CD4-positive, CD25-positive, alpha-beta regulatory T cell (primary cell): Measurements from ENCODE around the gene BCAT1. TPM values are rescaled to one million over a fixed set of nuclear protein-coding genes. Genes with fewer than 3 reads are reported as not detected.
A peak's percentile ranks its signal among the peaks of the same experiment; 100 is the strongest.
"Not testable (repeated sequence)": the region's sequence is repeated elsewhere in the genome, so short reads cannot be mapped to it uniquely, and the experiment has no call there.

Source experiments
- ATAC-seq, 2 donors: fragments of 150-1000 bp; cut with Tn5 transposase; one replicate each; pipeline ENCODE4 v1.10.0; 2021; ENCODE audit warnings: low read depth in 2 of 2, moderate number of reproducible peaks in 2 of 2, moderate library complexity in 1 of 2
- DNase-seq, 3 donors: peaks; one replicate each; pipeline versions ENCODE4 v3.0.0 to v3.0.0-alpha.2; 2012 to 2022; ENCODE audit warnings: mixed read lengths in 1 of 3
- H3K27ac ChIP-seq: one replicate; pipeline ENCODE4 v1.7.0; 2013; ENCODE audit warnings: mild to moderate bottlenecking, low read length; ENCODE audit not compliant: insufficient read depth, poor library complexity, severe bottlenecking
- H3K27me3 ChIP-seq: one replicate; pipeline ENCODE4 v1.7.0; 2013; ENCODE audit warnings: low read length; ENCODE audit not compliant: control insufficient read depth, insufficient read depth
- H3K36me3 ChIP-seq: one replicate; pipeline ENCODE4 v1.7.0; 2013; ENCODE audit warnings: mild to moderate bottlenecking, low read length, moderate library complexity; ENCODE audit not compliant: control insufficient read depth, insufficient read depth
- H3K4me1 ChIP-seq: 2 replicates; pipeline ENCODE4 v1.7.0; 2013; ENCODE audit warnings: mild to moderate bottlenecking, low read length; ENCODE audit not compliant: insufficient read depth, control insufficient read depth, poor library complexity, severe bottlenecking
- H3K4me3 ChIP-seq: one replicate; pipeline ENCODE4 v1.7.0; 2013; ENCODE audit warnings: low read depth, mild to moderate bottlenecking, low read length, moderate library complexity
- H3K9me3 ChIP-seq, 2 experiments: 1 replicate in 1 of 2; 2 replicates in 1 of 2; pipeline ENCODE4 v1.7.0; 2013; ENCODE audit warnings: low read length in 2 of 2, mild to moderate bottlenecking in 1 of 2, moderate library complexity in 1 of 2; ENCODE audit not compliant: control insufficient read depth in 2 of 2
- H3K27ac Mint-ChIP-seq, 3 donors: one replicate each; pipeline ENCODE4 v1.8.0; 2020 to 2022; ENCODE audit warnings: mild to moderate bottlenecking in 3 of 3, mixed read lengths in 3 of 3, moderate library complexity in 2 of 3
- H3K27me3 Mint-ChIP-seq: one replicate; pipeline ENCODE4 v1.8.0; 2022; ENCODE audit warnings: mild to moderate bottlenecking, mixed read lengths
- H3K36me3 Mint-ChIP-seq: one replicate; pipeline ENCODE4 v1.8.0; 2020; ENCODE audit warnings: mixed read lengths
- H3K4me1 Mint-ChIP-seq, 4 donors: one replicate each; pipeline ENCODE4 v1.8.0; 2020 to 2022; ENCODE audit warnings: mixed read lengths in 4 of 4, mild to moderate bottlenecking in 1 of 4
- H3K4me3 Mint-ChIP-seq, 4 donors: one replicate each; pipeline ENCODE4 v1.8.0; 2020 to 2022; ENCODE audit warnings: mild to moderate bottlenecking in 4 of 4, mixed read lengths in 4 of 4, moderate library complexity in 3 of 4
- H3K9me3 Mint-ChIP-seq, 7 donors: one replicate each; pipeline ENCODE4 v1.8.0; 2020 to 2022; ENCODE audit warnings: mixed read lengths in 7 of 7, mild to moderate bottlenecking in 3 of 7, moderate library complexity in 2 of 7
- polyA plus RNA-seq, 4 donors: library from polyadenylated mRNA; unstranded; fragments of 300-500 nt; fragmentation: Illumina TruSeq; gene quantifications; one replicate each; pipeline ENCODE4 v1.2.3, GENCODE V29; 2021
- total RNA-seq: library from RNA; stranded (reverse); gene quantifications from one replicate; pipeline ENCODE4 v1.2.3, GENCODE V29; 2022

BCAT1 gene
- total and polyA plus RNA-seq, 5 donors from 2014 or later = 0.07 to 3.0 (median 0.75) TPM

GRCh38 chr12:24818351-24818750 is 130.6 kb downstream of the BCAT1 start:
- peaks cover 2% of the 10 kb centered on the region for H3K4me1 ChIP-seq
- Mint-ChIP-seq H3K9me3 (no peaks in the 10 kb centered on the region), H3K36me3 (no peaks in the 10 kb centered on the region), H3K4me1 (peaks cover 4 to 25% (median 16%) of the 10 kb centered on the region in 4 donors), H3K27me3 (no peaks in the 10 kb centered on the region), H3K27ac (no peak overlapping the region), H3K4me3 (no peak overlapping the region)
- no peak overlapping the region for H3K4me3 ChIP-seq
- no peaks in the 10 kb centered on the region for H3K36me3 ChIP-seq
- ATAC-seq (no peak), DNase-seq (no peak)
- H3K27me3 ChIP-seq = no peaks in the 10 kb centered on the region
- H3K9me3 ChIP-seq = no peaks in the 10 kb centered on the region
- no peak overlapping the region for H3K27ac ChIP-seq

- no peaks in the 10 kb centered on the region for H3K36me3 Mint-ChIP-seq
- H3K27me3 ChIP-seq = no peaks in the 10 kb centered on the region
- peaks cover 2 to 20% (median 15%) of the 10 kb centered on the region in 4 donors for H3K4me1 Mint-ChIP-seq
- H3K9me3 Mint-ChIP-seq = peaks cover 0 to 4% (median 0%) of the 10 kb centered on the region in 7 donors
- DNase-seq = no peak
- H3K4me3 ChIP-seq = peak overlapping the region; percentile 71
- no peak overlapping the region for H3K27ac ChIP-seq
- ATAC-seq = no peak
- H3K36me3 ChIP-seq = no peaks in the 10 kb centered on the region
- peak overlapping the region in 2 of 3 donors; percentile 54 to 70 for H3K27ac Mint-ChIP-seq
- peak overlapping the region; percentile 59 to 92 (median 78) for H3K4me3 Mint-ChIP-seq
- H3K9me3 ChIP-seq = no peaks in the 10 kb centered on the region
- H3K4me1 ChIP-seq = peaks cover 2% of the 10 kb centered on the region
- peaks cover 6% of the 10 kb centered on the region for H3K27me3 Mint-ChIP-seq
Measured at GRCh38 chr12:24815114-24815423, 133.8 kb downstream of the BCAT1 start.

GRCh38 chr12:24814379-24815113 is 134.4 kb downstream of the BCAT1 start:
- peaks cover 2 to 20% (median 15%) of the 10 kb centered on the region in 4 donors for H3K4me1 Mint-ChIP-seq
- peaks cover 6% of the 10 kb centered on the region for H3K27me3 Mint-ChIP-seq
- Histone ChIP-seq H3K36me3 (no peaks in the 10 kb centered on the region), H3K9me3 (no peaks in the 10 kb centered on the region), H3K4me3 (peak overlapping the region; percentile 71), H3K27me3 (no peaks in the 10 kb centered on the region), H3K27ac (no peak overlapping the region), H3K4me1 (peaks cover 2% of the 10 kb centered on the region)
- H3K4me3 Mint-ChIP-seq = peak overlapping the region; percentile 59 to 92 (median 78)
- H3K9me3 Mint-ChIP-seq = peaks cover 0 to 4% (median 0%) of the 10 kb centered on the region in 7 donors
- no peaks in the 10 kb centered on the region for H3K36me3 Mint-ChIP-seq
- DNase-seq (peak in 1 of 3 donors; percentile 57), ATAC-seq (no peak)
- H3K27ac Mint-ChIP-seq = peak overlapping the region in 2 of 3 donors; percentile 54 to 70

- Histone ChIP-seq H3K27me3 (no peaks in the 10 kb centered on the region), H3K36me3 (no peaks in the 10 kb centered on the region), H3K4me3 (no peak overlapping the region), H3K27ac (no peak overlapping the region), H3K9me3 (no peaks in the 10 kb centered on the region), H3K4me1 (peaks cover 2% of the 10 kb centered on the region)
- Mint-ChIP-seq H3K27me3 (peaks cover 6% of the 10 kb centered on the region), H3K27ac (no peak overlapping the region), H3K36me3 (no peaks in the 10 kb centered on the region), H3K9me3 (peaks cover 0 to 8% (median 0%) of the 10 kb centered on the region in 7 donors), H3K4me3 (no peak overlapping the region), H3K4me1 (peaks cover 2 to 17% (median 14%) of the 10 kb centered on the region in 4 donors)
- DNase-seq (no peak), ATAC-seq (no peak)
Measured at GRCh38 chr12:24810378-24810777, 138.5 kb downstream of the BCAT1 start.

GRCh38 chr12:24809306-24809705 is 139.6 kb downstream of the BCAT1 start:
- H3K27me3 Mint-ChIP-seq, H3K4me1 Mint-ChIP-seq, H3K27ac Mint-ChIP-seq, H3K27me3 ChIP-seq, H3K4me3 ChIP-seq, H3K27ac ChIP-seq, H3K4me3 Mint-ChIP-seq, H3K36me3 ChIP-seq, ATAC-seq, DNase-seq, H3K36me3 Mint-ChIP-seq, H3K4me1 ChIP-seq, H3K9me3 Mint-ChIP-seq, H3K9me3 ChIP-seq: not testable (repeated sequence)

GRCh38 chr12:24808651-24809050 is 140.2 kb downstream of the BCAT1 start:
- H3K36me3 ChIP-seq = no peaks in the 10 kb centered on the region
- Mint-ChIP-seq H3K36me3 (no peaks in the 10 kb centered on the region), H3K4me1 (peaks cover 0 to 12% (median 3%) of the 10 kb centered on the region in 4 donors), H3K9me3 (peaks cover 0 to 9% (median 0%) of the 10 kb centered on the region in 7 donors), H3K27ac (no peak overlapping the region), H3K4me3 (no peak overlapping the region), H3K27me3 (peaks cover 6% of the 10 kb centered on the region)
- H3K4me1 ChIP-seq = peaks cover 4% of the 10 kb centered on the region
- no peaks in the 10 kb centered on the region for H3K9me3 ChIP-seq
- DNase-seq = no peak
- no peaks in the 10 kb centered on the region for H3K27me3 ChIP-seq
- H3K4me3 ChIP-seq = no peak overlapping the region
- no peak overlapping the region for H3K27ac ChIP-seq
- no peak for ATAC-seq

GRCh38 chr12:24806386-24806785 is 142.5 kb downstream of the BCAT1 start:
- no peak overlapping the region for H3K4me3 Mint-ChIP-seq

More at GRCh38 chr12:24806386-24806785, 142.5 kb downstream of the BCAT1 start:
- Histone ChIP-seq H3K4me3 (no peak overlapping the region), H3K9me3 (no peaks in the 10 kb centered on the region), H3K36me3 (no peaks in the 10 kb centered on the region), H3K4me1 (peaks cover 10% of the 10 kb centered on the region), H3K27me3 (no peaks in the 10 kb centered on the region), H3K27ac (no peak overlapping the region)
- Mint-ChIP-seq H3K9me3 (peaks cover 0 to 9% (median 1%) of the 10 kb centered on the region in 7 donors), H3K27me3 (no peaks in the 10 kb centered on the region), H3K36me3 (no peaks in the 10 kb centered on the region), H3K4me1 (peaks cover 0 to 9% (median 3%) of the 10 kb centered on the region in 4 donors), H3K27ac (no peak overlapping the region)
- ATAC-seq (no peak), DNase-seq (no peak)
